Neural cell (in vitro differentiated cells): Measurements from ENCODE around the gene TPCN1. TPM values are rescaled to one million over a fixed set of nuclear protein-coding genes. Genes with fewer than 3 reads are reported as not detected.

Experiments used
- H2AFZ ChIP-seq: fragments of 200-600, 300-800 bp; sonication (generic), shearing (Covaris generic); 2 replicates; pipeline ENCODE4 v1.6.0; 2014; ENCODE audit warnings: low read depth, mild to moderate bottlenecking, antibody characterized with exemption, low read length, moderate library complexity
- H3F3A ChIP-seq: fragments of 200-600 bp; shearing (Covaris generic); 2 replicates; pipeline ENCODE4 v1.6.1; 2016; ENCODE audit warnings: mild to moderate bottlenecking, moderate library complexity, mixed read lengths, antibody characterized with exemption, low read length; ENCODE audit not compliant: insufficient read depth, poor library complexity, severe bottlenecking
- H3K27ac ChIP-seq: fragments of 200-600, 300-800 bp; sonication (generic), shearing (Covaris generic); 2 replicates; pipeline ENCODE4 v1.5.1; 2014; ENCODE audit warnings: mild to moderate bottlenecking, low read length, moderate library complexity
- H3K27me3 ChIP-seq: fragments of 300-800, 200-600 bp; sonication (generic), shearing (Covaris generic); 2 replicates; pipeline ENCODE4 v1.6.0; 2014; ENCODE audit warnings: mild to moderate bottlenecking, low read depth, low read length, moderate library complexity; ENCODE audit not compliant: insufficient read depth
- H3K36me3 ChIP-seq: fragments of 300-800, 200-600 bp; sonication (generic), shearing (Covaris generic); 2 replicates; pipeline ENCODE4 v1.5.1; 2014; ENCODE audit warnings: mild to moderate bottlenecking, antibody characterized with exemption, low read length, moderate library complexity; ENCODE audit not compliant: insufficient read depth
- H3K4me2 ChIP-seq: fragments of 300-800, 200-600 bp; sonication (generic), shearing (Covaris generic); 2 replicates; pipeline ENCODE4 v1.6.0; 2014; ENCODE audit warnings: mild to moderate bottlenecking, low read length
- H3K4me3 ChIP-seq: fragments of 300-800, 200-600 bp; sonication (generic), shearing (Covaris generic); 2 replicates; pipeline ENCODE4 v1.5.1; 2014; ENCODE audit warnings: mild to moderate bottlenecking, low read length, moderate library complexity
- H3K79me2 ChIP-seq: fragments of 200-600 bp; shearing (Covaris generic); replicated peaks from 2 replicates; pipeline ENCODE4 v1.6.0; 2014; ENCODE audit warnings: mild to moderate bottlenecking, low read length, moderate library complexity; ENCODE audit not compliant: insufficient read depth
- H3K9ac ChIP-seq: fragments of 300-800, 200-600 bp; sonication (generic), shearing (Covaris generic); 2 replicates; pipeline ENCODE4 v1.6.1; 2016; ENCODE audit warnings: mild to moderate bottlenecking, low read length, mixed read lengths
- H3K9me2 ChIP-seq: fragments of 200-600 bp; shearing (Covaris generic); 2 replicates; pipeline ENCODE4 v1.6.1; 2016; ENCODE audit warnings: mild to moderate bottlenecking, low read length, mixed read lengths; ENCODE audit not compliant: insufficient read depth
- H3K9me3 ChIP-seq: fragments of 200-600, 300-800 bp; sonication (generic), shearing (Covaris generic); 2 replicates; pipeline ENCODE4 v1.6.1; 2016; ENCODE audit warnings: mild to moderate bottlenecking, mixed run types, low read length, moderate library complexity, mixed read lengths
- H4K20me1 ChIP-seq: fragments of 200-600 bp; shearing (Covaris generic); 2 replicates; pipeline ENCODE4 v1.6.1; 2016; ENCODE audit warnings: mild to moderate bottlenecking, mixed run types; ENCODE audit not compliant: insufficient read depth
- CTCF ChIP-seq: fragments of 450-650 bp; IDR thresholded peaks from 2 replicates; pipeline ENCODE4 v1.5.1; 2014; ENCODE audit warnings: antibody characterized with exemption, mild to moderate bottlenecking, moderate library complexity; ENCODE audit not compliant: poor library complexity, severe bottlenecking
- EP300 ChIP-seq: fragments of 450-650 bp; conservative IDR thresholded peaks from 2 replicates; pipeline ENCODE4 v1.6.1; 2014; ENCODE audit warnings: antibody characterized with exemption, mild to moderate bottlenecking, moderate library complexity; ENCODE audit not compliant: poor library complexity, severe bottlenecking
- EZH2 ChIP-seq: fragments of 200-600, 300-800 bp; shearing (Covaris generic), sonication (generic); IDR thresholded peaks from 2 replicates; pipeline ENCODE4 v1.6.1; 2014; ENCODE audit warnings: antibody characterized with exemption, low read length, borderline replicate concordance, mild to moderate bottlenecking; ENCODE audit not compliant: insufficient read depth, poor library complexity, severe bottlenecking
- MXI1 ChIP-seq: fragments of 450-650 bp; conservative IDR thresholded peaks from 2 replicates; pipeline ENCODE4 v1.6.1; 2014; ENCODE audit warnings: antibody characterized with exemption, mild to moderate bottlenecking; ENCODE audit not compliant: poor library complexity, severe bottlenecking
- POLR2AphosphoS5 ChIP-seq: IDR thresholded peaks from 2 replicates; pipeline ENCODE4 v1.6.1; 2012
- RAD21 ChIP-seq: fragments of 450-650 bp; conservative IDR thresholded peaks from 2 replicates; pipeline ENCODE4 v1.6.1; 2014; ENCODE audit warnings: antibody characterized with exemption, mild to moderate bottlenecking, moderate library complexity
- REST ChIP-seq: IDR thresholded peaks from 2 replicates; pipeline ENCODE4 v1.6.1; 2012; ENCODE audit warnings: borderline replicate concordance
- SMC3 ChIP-seq: fragments of 450-650 bp; conservative IDR thresholded peaks from 2 replicates; pipeline ENCODE4 v1.6.1; 2014; ENCODE audit warnings: antibody characterized with exemption, mild to moderate bottlenecking, moderate library complexity; ENCODE audit not compliant: poor library complexity
- TAF1 ChIP-seq: IDR thresholded peaks from 2 replicates; pipeline ENCODE4 v1.6.1; 2012; ENCODE audit warnings: low read depth
- polyA plus RNA-seq: library from polyadenylated mRNA; depleted of rRNA; stranded (reverse); fragments of >200 nt; gene quantifications from 2 replicates; pipeline ENCODE4 v1.2.3, GENCODE V29; 2014

The TPCN1 gene
- polyA plus RNA-seq, 1 donor from 2014 or later = 4.0 TPM

DNA sequence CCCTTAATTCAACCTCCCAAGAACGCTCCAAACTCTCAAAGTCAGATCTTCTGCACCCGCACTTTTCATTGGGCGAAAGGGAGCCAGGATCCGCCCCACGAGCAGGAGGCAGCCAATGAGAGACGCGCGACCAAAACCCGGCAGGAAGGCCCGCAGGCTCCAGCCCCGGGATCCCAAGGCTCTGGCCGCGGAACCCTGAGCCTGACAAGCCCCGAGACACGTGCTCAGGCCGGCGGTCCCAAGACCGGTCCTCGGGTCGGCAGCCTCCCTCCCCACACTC, 36.4 kb upstream of the TPCN1 start:
- TF ChIP-seq EZH2 (no peak), REST (no peak), MXI1 (no peak), RAD21 (no peak), SMC3 (no peak), TAF1 (no peak), EP300 (no peak), POLR2AphosphoS5 (no peak), CTCF (no peak)
- H4K20me1 ChIP-seq = no peaks in the 10 kb centered on the region
- peak overlapping the region; percentile 83 for H3K9ac ChIP-seq
- H3K27me3 ChIP-seq = no peaks in the 10 kb centered on the region
- H3K79me2 ChIP-seq = peaks cover 13% of the 10 kb centered on the region
- H3K4me3 ChIP-seq = peak overlapping the region; percentile 90
- no peak overlapping the region for H3K4me2 ChIP-seq
- no peaks in the 10 kb centered on the region for H3K9me2 ChIP-seq
- H3K27ac ChIP-seq = peak overlapping the region; percentile 77
- no peaks in the 10 kb centered on the region for H3K9me3 ChIP-seq
- no peaks in the 10 kb centered on the region for H3K36me3 ChIP-seq
- H2AFZ ChIP-seq = peak overlapping the region; percentile 80
- no peaks in the 10 kb centered on the region for H3F3A ChIP-seq

- Histone ChIP-seq H3K4me2 (peak within 1 kb of the TSS; percentile 91), H3K27ac (peak within 1 kb of the TSS; percentile 77), H3K79me2 (peaks cover 13% of the 10 kb centered on the region), H4K20me1 (no peaks in the 10 kb centered on the region), H2AFZ (peak within 1 kb of the TSS; percentile 80), H3K9ac (peak within 1 kb of the TSS; percentile 83), H3K9me3 (no peaks in the 10 kb centered on the region), H3K9me2 (no peaks in the 10 kb centered on the region), H3K27me3 (no peaks in the 10 kb centered on the region), H3K4me3 (peak within 1 kb of the TSS; percentile 90), H3F3A (no peaks in the 10 kb centered on the region), H3K36me3 (no peaks in the 10 kb centered on the region)
- TF ChIP-seq MXI1 = peak; percentile 97
- TF ChIP-seq SMC3 = peak; percentile 42
- peak; percentile 35 for TF ChIP-seq POLR2AphosphoS5
- peak; percentile 88 for TF ChIP-seq TAF1
- TF ChIP-seq EP300 = peak; percentile 37
- peak; percentile 22 for TF ChIP-seq RAD21
- no peak for TF ChIP-seq EZH2
- TF ChIP-seq CTCF = no peak
- peak; percentile 72 for TF ChIP-seq REST
These were observed 35.9 kb upstream of the TPCN1 start, which contains the start of the genes DDX54 and RITA1 for GRCh38 chr12:113185180-113186032. DDX54 (minus strand) TSS chr12:113185478; CDS start chr12:113185451, 27 bp downstream. RITA1 (plus strand) TSS chr12:113185721; CDS start chr12:113186747, 1,026 bp downstream.
